A673 (cell line): ENCODE results near the gene MMP1. TPM values are rescaled to one million over a fixed set of nuclear protein-coding genes. Genes with fewer than 3 reads are reported as not detected.
"Not testable (repeated sequence)": the region's sequence is repeated elsewhere in the genome, so short reads cannot be mapped to it uniquely, and the experiment has no call there.

ENCODE experiments used
- BruUV-seq: library from RNA; stranded (reverse); fragments of 400-500 nt; replicated peaks from 2 replicates; lab custom pipeline; 2021; lab: Mats Ljungman, UMichigan
- CTCF ChIA-PET: fragments of 300-600 bp; sonication (Branson Sonifier 250); formaldehyde crosslinking; loops from one replicate; lab custom pipeline; 2022; ENCODE audit warnings: antibody characterized with exemption; lab: Charles Lee
- POLR2A ChIA-PET: fragments of 300-600 bp; sonication (Branson Sonifier 250); formaldehyde crosslinking; loops from one replicate; lab custom pipeline; 2022; ENCODE audit warnings: antibody characterized with exemption; ENCODE audit not compliant: low non-redundant PET; lab: Charles Lee
- DNase-seq: peaks from one replicate; pipeline ENCODE4 v3.0.0-alpha.2; 2015; ENCODE audit warnings: low spot score
- H3K27ac ChIP-seq: fragments of 200-600 bp; sonication (generic); 2 replicates; pipeline ENCODE4 v1.5.1; 2016; ENCODE audit warnings: mixed run types, low read depth, mild to moderate bottlenecking, mixed read lengths, antibody characterized with exemption, low read length; ENCODE audit not compliant: poor library complexity, severe bottlenecking
- H3K27me3 ChIP-seq: fragments of 200-600 bp; sonication (generic); replicated peaks from 2 replicates; pipeline ENCODE4 v1.6.1; 2017; ENCODE audit warnings: mixed run types, low read depth, mild to moderate bottlenecking, mixed read lengths, antibody characterized with exemption, low read length; ENCODE audit not compliant: insufficient read depth, poor library complexity
- H3K36me3 ChIP-seq: fragments of 200-600 bp; sonication (generic); 2 replicates; pipeline ENCODE4 v1.6.1; 2016; ENCODE audit warnings: mixed run types, mild to moderate bottlenecking, mixed read lengths, antibody characterized with exemption, low read length; ENCODE audit not compliant: insufficient read depth, poor library complexity, severe bottlenecking
- H3K4me1 ChIP-seq: fragments of 200-600 bp; sonication (generic); 2 replicates; pipeline ENCODE4 v1.6.1; 2017; ENCODE audit warnings: mixed run types, mild to moderate bottlenecking, mixed read lengths, antibody characterized with exemption, low read length; ENCODE audit not compliant: insufficient read depth, poor library complexity, severe bottlenecking
- H3K4me3 ChIP-seq: fragments of 200-600 bp; sonication (generic); 2 replicates; pipeline ENCODE4 v1.5.1; 2016; ENCODE audit warnings: low read depth, mixed run types, mild to moderate bottlenecking, mixed read lengths, low read length; ENCODE audit not compliant: poor library complexity, severe bottlenecking
- H3K9me3 ChIP-seq: fragments of 200-600 bp; sonication (generic); 2 replicates; pipeline ENCODE4 v1.6.1; 2016; ENCODE audit warnings: mixed run types, low read depth, mild to moderate bottlenecking, mixed read lengths, antibody characterized with exemption, low read length; ENCODE audit not compliant: poor library complexity, severe bottlenecking
- CTCF ChIP-seq: fragments of 300-800, 200-600 bp; sonication (generic); conservative IDR thresholded peaks from 2 replicates; pipeline ENCODE4 v1.5.1; 2017; ENCODE audit warnings: low read depth, mild to moderate bottlenecking, antibody characterized with exemption, low read length, moderate library complexity, mixed read lengths
- EZH2 ChIP-seq: fragments of 200-600 bp; sonication (generic); IDR thresholded peaks from 2 replicates; pipeline ENCODE4 v1.6.1; 2017; ENCODE audit warnings: borderline replicate concordance, low read depth, mild to moderate bottlenecking, mixed read lengths, antibody characterized with exemption, low read length; ENCODE audit not compliant: poor library complexity, severe bottlenecking
- intact Hi-C: fragments of 100-400 bp; cut with micrococcal nuclease; formaldehyde crosslinking; loops from one replicate; pipeline ENCODE4 v1.10.0; 2022; ENCODE audit not compliant: unreplicated experiment
- total RNA-seq: library from RNA; stranded (reverse); gene quantifications from 2 replicates; pipeline ENCODE4 v1.2.3, GENCODE V29; 2021

The MMP1 gene
- total RNA-seq, 1 experiment from 2014 or later = 815 TPM

- BruUV-seq = no TSS peak
- CTCF ChIA-PET = no interaction called here
- intact Hi-C loops = no loop called here
- TF ChIP-seq CTCF (no peak), EZH2 (no peak)
- H3K4me1 ChIP-seq = no peaks in the 10 kb centered on the region
- H3K27me3 ChIP-seq = no peaks in the 10 kb centered on the region
- no peak overlapping the region for H3K4me3 ChIP-seq
- no peak overlapping the region for H3K27ac ChIP-seq
- POLR2A ChIA-PET = no interaction called here
- H3K9me3 ChIP-seq = no peaks in the 10 kb centered on the region
- no peaks in the 10 kb centered on the region for H3K36me3 ChIP-seq
- DNase-seq = no peak
These were observed 44.7 kb downstream of the MMP1 start for GRCh38 chr11:102753267-102753666.

GRCh38 chr11:102751673-102752072 lies 46.3 kb downstream of the MMP1 start:
- DNase-seq = no peak
- Histone ChIP-seq H3K27me3 (no peaks in the 10 kb centered on the region), H3K9me3 (peaks cover 3% of the 10 kb centered on the region), H3K4me1 (no peaks in the 10 kb centered on the region), H3K27ac (no peak overlapping the region), H3K4me3 (no peak overlapping the region), H3K36me3 (no peaks in the 10 kb centered on the region)
- ChIA-PET CTCF (no interaction called here), POLR2A (no interaction called here)
- intact Hi-C loops = no loop called here
- TF ChIP-seq CTCF = no peak
- TF ChIP-seq EZH2 = no peak
- BruUV-seq = no TSS peak

GRCh38 chr11:102749101-102749722 lies 48.7 kb downstream of the MMP1 start:
- Histone ChIP-seq H3K4me1 (no peaks in the 10 kb centered on the region), H3K4me3 (no peak overlapping the region), H3K36me3 (no peaks in the 10 kb centered on the region), H3K9me3 (peaks cover 3% of the 10 kb centered on the region), H3K27me3 (no peaks in the 10 kb centered on the region), H3K27ac (no peak overlapping the region)
- no TSS peak for BruUV-seq
- DNase-seq = no peak
- TF ChIP-seq EZH2 (no peak), CTCF (0 out of 2 replicates have a peak, but pooled peaks have one; percentile 27)
- intact Hi-C loops = no loop called here
- POLR2A ChIA-PET = no interaction called here
- CTCF ChIA-PET = no interaction called here

- H3K9me3 ChIP-seq, intact Hi-C loops, BruUV-seq, H3K4me3 ChIP-seq, H3K27me3 ChIP-seq, CTCF ChIA-PET, POLR2A ChIA-PET, H3K36me3 ChIP-seq, H3K27ac ChIP-seq, DNase-seq, H3K4me1 ChIP-seq: not testable (repeated sequence)
These were observed 51.0 kb downstream of the MMP1 start for GRCh38 chr11:102746746-102747578.
